GM21717 (cell line): ENCODE results near the gene FHIT.

Experiments
- ATAC-seq: cut with Tn5 transposase; IDR thresholded peaks from one replicate; pipeline ENCODE4 v1.9.1; 2021; ENCODE audit warnings: mild to moderate bottlenecking, moderate library complexity; ENCODE audit not compliant: unreplicated experiment

The FHIT gene

GRCh38 chr3:61251174-61251972, at the start of gene FHIT:
Gene FHIT, minus strand, starts transcription at chr3:61251452.
- ATAC-seq: peak; percentile 97

DNA sequence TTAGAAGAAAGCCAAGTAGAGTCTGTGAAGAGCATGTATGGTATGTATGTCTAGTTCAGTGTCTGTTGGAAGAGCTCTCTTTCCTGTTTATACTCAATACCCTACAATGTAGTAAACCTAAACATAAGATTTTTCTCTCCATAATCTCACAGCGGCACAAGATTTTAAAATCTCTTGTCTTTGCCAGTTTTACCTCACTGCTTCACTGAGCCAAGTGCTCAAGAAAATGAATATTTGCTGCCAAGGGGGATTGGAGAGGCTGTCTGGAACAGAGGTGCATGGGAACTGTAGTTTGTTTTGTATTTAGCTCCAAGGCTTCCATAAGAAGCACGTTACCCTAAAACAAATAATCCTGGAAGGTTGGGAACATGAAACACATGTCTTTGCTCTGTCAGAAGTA, 49.5 kb upstream of the FHIT start:
- ATAC-seq: no peak

DNA sequence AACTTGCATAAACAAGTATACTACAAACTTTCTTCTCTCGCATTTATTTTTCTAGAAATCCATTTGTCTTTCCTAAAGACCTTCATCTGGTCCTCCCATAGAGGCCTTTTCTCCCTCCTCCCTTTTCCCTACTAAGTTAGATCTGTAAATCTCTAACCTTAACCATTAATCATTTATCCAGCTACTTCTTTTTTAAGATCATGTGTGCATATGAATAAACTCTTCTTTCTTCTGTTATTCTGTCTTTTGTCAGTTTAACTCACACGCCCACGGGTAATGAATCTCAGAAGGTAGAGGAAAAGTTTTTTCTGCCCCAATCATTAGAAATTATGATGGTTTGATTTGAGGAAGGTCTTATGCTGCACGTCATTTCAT, 48.7 kb upstream of the FHIT start:
- no peak for ATAC-seq

DNA sequence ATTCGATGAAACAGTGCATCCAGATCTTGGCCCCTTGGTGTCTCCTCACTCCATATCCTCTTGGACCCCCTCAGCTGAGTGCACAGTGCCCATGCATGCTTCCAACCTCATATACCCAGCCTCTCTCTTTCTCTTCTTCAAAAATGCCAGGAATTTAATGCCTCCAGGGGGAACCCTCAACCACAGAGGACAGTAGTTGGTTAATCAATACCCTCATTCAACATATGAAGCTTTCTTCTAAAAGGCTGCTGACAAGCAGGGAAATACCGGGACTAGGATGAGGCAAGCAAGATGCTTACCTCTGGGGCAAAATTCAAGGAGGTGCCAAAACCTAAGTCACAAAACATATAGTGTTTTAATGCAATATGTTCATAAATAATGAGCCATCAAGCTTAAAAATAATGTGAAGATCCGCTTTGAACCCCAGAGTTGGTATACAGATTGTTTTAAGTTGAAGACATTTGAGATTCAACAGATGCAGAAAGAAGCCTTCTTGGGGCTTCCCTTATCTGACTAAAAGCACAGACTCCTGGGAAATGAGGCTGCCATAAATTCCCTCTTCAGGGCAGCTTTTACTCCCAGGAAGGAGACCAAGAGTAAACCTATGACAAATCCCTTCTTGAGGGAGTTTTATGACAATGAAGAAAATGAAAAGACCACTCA, 48.2 kb upstream of the FHIT start:
- ATAC-seq: no peak

DNA sequence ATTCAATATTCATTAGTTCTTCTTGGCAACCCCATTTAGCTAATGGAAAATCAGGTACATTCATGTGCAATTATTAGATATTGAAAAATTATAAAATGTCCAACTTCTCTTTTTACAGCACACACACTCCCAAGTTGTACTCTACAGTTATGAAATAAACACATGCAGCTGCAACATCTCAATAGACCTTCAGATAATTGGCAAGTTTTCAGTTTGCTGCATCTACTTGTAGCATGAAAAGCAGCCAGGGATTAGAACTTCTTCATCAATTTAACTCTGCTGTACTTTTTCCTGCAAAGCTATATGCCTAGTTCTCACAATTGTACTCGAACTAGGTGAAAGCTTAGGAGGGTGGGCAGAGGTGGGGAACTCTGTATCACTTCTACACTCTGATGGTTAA, 46.6 kb upstream of the FHIT start:
- ATAC-seq: no peak

DNA sequence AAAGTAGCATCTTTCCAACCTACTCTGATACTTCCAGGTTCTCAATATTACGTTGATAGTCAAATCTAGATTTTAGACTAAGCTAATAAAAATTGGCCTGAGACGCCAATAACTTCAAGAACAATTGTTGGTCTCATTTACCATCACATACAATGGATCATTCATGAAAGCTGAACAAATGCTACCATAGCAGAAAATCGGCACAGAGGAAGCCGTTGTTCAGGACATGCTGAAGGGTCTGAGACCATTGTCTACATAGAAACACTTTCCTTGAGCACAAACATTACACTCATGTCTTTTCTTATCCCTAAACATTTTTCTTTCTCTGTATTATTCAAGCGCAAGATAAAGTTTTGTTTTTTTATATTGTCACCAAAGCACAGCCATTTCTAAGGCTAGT, 37.2 kb upstream of the FHIT start:
- ATAC-seq: no peak

DNA sequence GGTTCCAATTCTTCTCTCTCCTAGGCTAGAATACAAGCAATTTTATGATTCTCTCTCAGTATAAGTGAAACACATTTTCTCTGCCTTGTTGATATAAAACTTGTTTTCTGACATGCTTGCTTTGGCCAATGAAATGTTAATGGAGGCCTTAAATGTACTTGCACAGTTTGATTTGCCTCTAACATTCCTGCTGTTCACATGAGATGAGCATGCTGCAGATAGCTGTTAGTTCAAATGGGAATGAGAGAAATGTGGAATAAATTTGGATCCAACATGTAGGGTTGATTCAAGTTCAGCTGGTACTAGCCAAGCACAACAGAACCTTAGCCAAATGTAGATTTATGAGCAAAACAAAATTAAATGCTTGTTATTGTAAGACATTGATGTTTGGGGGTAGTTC, 32.6 kb upstream of the FHIT start:
- ATAC-seq: no peak

GRCh38 chr3:61278713-61279112, 27.5 kb upstream of the FHIT start:
- no peak for ATAC-seq

DNA sequence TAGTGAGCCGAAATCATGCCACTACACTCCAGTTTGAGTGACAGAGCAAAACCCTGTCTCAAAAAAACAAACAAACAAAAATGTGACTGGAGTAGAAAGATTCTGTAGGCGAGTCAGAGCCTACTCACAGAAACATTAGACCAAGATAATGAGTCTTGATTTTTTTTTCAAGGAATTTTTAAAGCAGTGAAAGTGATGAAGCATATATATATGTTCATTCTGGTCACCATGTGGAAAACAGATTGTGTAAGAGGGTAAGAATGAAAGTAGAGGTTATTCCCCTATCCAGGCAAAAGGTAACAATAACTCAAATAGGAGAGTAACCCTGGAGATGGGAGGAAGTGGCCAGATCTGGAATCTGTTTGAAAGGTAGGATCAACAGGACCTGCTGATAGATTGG, 26.2 kb upstream of the FHIT start:
- no peak for ATAC-seq

GRCh38 chr3:61269435-61269834, 18.2 kb upstream of the FHIT start:
- ATAC-seq: no peak

DNA sequence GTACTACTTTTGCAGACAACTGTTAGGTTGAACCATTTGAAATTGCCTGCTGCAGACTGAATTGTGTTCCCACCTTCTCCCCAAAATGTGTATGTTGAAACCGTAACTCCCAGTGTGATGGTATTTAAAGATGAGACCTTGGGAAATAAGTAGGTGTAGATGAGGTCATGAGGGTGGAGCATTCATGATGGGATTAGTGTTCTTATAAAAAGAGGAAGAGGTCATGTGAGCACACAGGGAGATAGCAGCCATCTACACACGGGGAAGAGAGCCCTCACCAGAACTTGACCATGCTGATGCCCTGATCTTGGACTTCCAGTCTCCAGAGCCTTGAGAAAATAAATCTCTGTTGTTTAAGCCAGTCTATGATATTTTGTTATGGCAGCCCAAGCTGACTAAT, 17.4 kb upstream of the FHIT start:
- no peak for ATAC-seq

- no peak for ATAC-seq
These were observed 13.0 kb upstream of the FHIT start for GRCh38 chr3:61264281-61264680.

DNA sequence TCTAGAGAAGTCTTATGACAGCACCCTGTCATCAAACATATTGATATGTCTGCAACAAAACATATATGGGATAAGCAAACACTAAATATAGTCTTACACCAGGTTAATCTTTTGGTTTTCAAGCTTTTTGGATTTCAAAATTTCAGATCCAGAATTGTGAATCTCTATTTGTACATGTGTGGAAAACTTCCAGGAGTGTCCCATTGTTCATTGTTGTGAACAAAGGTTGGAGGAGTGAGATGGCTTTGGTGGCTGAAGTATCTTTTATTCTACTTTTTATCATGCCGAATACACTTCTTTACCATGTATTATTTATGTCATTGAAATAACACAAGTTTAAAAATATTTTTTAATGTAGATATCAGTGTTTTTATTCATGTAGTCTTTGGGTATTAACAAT, 5.9 kb upstream of the FHIT start:
- ATAC-seq: no peak

DNA sequence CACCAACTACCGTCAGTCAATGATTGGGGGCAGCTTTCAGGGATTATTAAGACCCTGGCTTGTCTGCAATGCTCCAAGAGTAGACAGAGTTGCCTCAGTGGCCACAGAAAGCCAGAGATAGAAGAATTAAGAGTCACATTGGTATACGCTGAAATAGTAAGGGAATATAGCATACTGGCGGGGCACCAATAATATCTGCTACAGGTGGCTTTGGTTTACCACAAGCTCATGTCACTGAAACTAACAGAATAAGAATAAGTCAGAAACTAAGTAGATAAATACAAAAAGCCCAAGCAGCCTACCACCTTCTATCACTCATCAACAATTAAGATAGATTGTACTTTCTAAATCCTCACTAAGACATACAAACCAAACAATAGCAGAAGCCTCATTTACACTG, 2.5 kb upstream of the FHIT start:
- no peak for ATAC-seq

DNA sequence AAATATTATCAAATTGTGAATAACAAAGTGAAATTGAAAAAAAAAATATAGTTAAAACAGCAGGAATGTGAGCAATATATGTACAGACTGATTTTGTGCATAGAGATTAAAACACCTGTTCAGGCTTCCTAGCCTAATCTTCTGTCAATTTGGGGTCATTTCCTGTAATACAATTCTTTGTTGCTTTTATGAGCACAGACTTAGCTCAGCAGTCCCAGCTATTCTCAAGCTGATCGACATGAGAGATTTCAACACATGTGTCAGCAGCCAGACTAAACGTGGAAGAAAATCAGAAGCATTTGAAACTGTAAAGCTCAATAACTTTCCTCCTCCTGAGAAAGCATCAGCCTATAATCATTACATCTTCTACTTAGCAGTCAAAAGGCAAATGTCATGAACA, 1.6 kb upstream of the FHIT start:
- no peak for ATAC-seq

DNA sequence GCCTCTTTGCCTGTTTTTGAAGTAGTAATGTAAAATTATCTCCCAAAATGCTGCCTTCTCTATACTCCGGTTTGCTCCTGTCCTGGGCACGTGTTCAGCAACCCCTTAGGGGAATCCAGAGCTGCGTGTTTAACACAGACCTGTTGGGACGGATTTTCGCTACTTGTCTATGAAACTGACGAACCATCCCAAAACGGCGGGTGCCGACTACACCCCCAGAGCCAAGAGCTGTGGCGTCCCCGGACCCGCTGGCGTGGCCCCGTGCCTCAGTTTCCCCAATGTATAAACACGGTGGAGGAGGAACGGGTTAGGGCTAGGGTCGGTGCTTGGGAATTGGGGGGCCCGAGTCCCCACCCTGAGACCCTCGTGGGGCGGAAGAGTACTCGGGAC, 473 bp downstream of the FHIT start:
- no peak for ATAC-seq

- ATAC-seq: no peak
These were observed 2.8 kb downstream of the FHIT start for GRCh38 chr3:61248496-61248895.

DNA sequence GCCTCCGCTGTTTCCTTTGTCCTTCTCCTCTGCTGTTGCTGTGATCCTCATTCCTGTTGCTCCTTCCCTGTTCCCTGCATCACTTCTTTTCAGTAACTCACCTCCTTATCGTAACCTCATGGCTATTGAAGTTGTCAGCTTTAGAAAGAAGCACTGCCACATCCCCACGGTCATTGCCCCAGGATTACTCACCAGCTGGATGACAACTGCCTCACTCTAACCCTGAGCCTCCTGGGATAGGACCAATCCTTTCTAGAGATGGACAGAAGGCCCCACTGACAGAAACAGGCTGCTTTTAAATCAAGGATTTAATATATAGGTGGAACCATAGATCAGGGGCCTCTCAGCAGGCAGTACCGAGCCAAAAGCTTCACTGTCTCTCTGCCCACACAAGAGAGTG, 4.1 kb downstream of the FHIT start:
- ATAC-seq: no peak

DNA sequence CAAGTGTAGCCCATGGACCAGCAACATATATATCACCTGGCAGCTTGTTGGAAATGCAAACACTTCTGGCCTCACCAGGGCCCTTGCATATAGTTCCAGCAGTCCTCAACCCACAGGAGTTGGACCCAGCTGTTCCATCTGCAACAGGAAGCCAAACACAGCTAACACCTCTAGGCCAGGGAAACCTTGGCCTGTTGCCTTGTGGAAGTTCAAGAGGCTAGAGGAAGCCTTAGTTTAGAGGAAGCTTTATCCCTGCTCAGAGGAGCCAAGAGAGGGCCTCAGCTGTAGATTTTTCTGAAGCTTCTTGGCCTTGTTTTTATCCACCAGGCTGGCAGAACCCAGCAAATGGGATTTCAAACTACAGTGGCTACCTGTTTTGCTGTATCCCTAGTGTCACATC, 11.4 kb downstream of the FHIT start:
- ATAC-seq: no peak

- peak; percentile 28 for ATAC-seq
These were observed 13.4 kb downstream of the FHIT start for GRCh38 chr3:61237858-61238257.

GRCh38 chr3:61236556-61236955, 14.7 kb downstream of the FHIT start:
- ATAC-seq: peak; percentile 97

DNA sequence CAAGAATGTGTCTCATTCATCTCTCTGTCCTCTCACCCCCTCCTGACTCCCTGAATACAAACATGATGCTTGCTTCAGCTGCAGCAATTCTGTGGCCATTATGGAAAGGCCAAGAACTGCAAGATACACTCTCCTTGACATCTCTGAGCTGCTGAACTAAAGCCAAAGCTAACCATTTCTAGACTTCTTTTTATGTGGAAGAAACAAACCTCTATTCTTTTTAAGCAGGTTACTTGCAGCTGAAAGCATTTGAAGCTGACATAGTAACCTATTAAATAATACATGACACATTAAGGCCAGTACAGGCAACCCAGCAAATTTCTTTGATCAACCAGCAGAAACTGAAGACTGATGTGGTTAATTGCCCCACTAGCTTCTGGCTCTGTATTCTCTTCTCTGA, 17.5 kb downstream of the FHIT start:
- no peak for ATAC-seq

DNA sequence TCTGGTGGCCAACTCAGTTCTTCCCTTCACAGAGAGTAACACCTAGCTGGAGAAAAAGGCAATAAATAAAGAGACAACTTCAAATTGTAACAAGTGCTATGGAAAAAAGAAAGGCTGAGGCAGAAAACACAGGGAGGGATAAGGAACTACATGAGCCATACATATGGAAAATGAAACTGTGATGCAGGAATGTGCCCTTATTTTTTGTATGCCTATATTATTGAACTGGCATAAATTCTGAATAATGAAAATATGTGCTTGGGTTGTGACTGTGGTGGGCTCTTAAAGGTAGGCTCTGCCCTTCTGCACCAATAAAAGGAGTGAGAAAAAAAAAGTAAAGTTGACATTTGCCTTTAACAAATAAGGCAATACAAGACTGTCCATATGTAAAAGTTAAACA, 19.6 kb downstream of the FHIT start:
- ATAC-seq: no peak
